Fibroblast of mammary gland (primary cell): ENCODE measurements around the gene ARHGAP44.

Experiments
- DNase-seq: peaks from one replicate; pipeline ENCODE4 v3.0.0-alpha.2; 2010; ENCODE audit warnings: low read depth
- H3K4me3 ChIP-seq: 2 replicates; pipeline ENCODE4 v1.5.1; 2011; ENCODE audit warnings: low read depth, mild to moderate bottlenecking, low read length, moderate library complexity; ENCODE audit not compliant: control insufficient read depth
- CTCF ChIP-seq: conservative IDR thresholded peaks from 2 replicates; pipeline ENCODE4 v1.5.1; 2011; ENCODE audit warnings: low read depth, low read length, inconsistent platforms; ENCODE audit not compliant: control insufficient read depth, insufficient read depth

ARHGAP44 gene

GRCh38 chr17:12883472-12883871, 94.2 kb downstream of the ARHGAP44 start:
- H3K4me3 ChIP-seq, result no peak overlapping the region
- TF ChIP-seq CTCF, result no peak
- no peak for DNase-seq

DNA sequence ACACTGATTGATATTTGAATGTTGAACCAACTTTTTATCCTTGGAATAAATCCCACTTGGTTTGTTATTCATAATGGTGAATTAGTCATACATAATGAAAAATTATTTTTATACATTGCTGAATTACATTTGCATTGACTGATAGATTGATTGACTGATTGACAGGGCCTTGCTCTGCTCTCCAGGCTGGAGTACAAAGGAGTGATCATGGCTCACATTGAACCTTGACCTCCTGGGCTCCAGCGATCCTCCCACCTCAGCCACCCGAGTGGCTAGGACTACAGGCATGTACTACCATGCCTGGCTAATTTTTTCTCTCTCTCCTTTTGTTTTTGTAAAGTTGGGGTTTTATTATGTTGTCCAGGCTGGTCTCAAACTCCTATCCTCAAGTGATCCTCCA, 97.8 kb downstream of the ARHGAP44 start:
- no peak for TF ChIP-seq CTCF
- DNase-seq, result no peak

DNA sequence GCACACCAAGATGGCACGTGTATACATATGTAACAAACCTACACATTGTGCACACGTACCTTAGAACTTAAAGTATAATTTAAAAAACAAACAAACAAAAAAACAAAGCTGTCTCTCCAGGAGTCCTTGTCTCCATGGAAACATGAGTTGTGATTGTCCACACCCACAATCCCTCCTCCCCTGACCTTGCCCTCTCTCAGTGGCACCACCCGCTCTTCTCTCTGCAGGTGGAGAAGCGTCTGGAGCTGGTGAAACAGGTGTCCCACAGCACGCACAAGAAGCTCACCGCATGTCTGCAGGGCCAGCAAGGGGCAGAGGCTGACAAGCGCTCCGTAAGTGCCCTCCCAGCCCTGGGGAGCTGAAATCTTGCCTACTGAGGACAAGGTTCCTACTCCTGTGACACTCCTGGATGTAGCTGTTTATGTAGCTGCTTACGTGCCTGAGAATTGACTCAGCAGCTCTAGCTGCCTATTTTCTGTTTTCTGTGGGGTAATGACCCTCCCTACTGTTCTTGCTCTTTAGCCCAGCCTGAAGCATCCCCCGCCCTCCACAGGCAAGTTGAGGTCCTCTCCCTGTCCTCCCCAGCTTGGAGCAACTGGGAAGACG, 107.0 kb downstream of the ARHGAP44 start:
- no peak for DNase-seq
- TF ChIP-seq CTCF, result no peak
- H3K4me3 ChIP-seq, result no peak overlapping the region

More for the DNA sequence above, 97.8 kb downstream of the ARHGAP44 start:
- no peak overlapping the region for H3K4me3 ChIP-seq

- no peak for DNase-seq
- no peak for TF ChIP-seq CTCF
- no peak overlapping the region for H3K4me3 ChIP-seq
Measured at GRCh38 chr17:12898110-12898509, 108.8 kb downstream of the ARHGAP44 start.

DNA sequence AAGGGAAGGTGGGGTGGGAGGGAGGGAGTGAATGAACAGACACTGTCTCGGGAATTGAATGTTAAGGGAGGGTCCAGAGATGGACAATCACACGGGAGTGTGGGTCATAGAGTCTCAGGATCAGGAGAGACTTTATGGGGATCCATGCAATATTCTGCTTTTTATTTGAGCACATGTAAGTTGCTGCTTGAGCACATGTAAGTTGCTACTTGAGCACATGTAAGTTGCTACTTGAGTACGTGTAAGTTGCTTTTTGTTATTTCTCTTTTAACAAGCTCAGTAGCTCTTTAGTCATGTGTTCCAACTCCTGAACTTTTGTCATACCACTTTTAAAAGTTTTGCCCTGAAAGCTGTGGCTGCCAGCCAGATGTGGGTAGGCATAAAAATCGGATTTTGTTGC, 110.3 kb downstream of the ARHGAP44 start:
- no peak overlapping the region for H3K4me3 ChIP-seq
- DNase-seq, result no peak
- no peak for TF ChIP-seq CTCF

DNA sequence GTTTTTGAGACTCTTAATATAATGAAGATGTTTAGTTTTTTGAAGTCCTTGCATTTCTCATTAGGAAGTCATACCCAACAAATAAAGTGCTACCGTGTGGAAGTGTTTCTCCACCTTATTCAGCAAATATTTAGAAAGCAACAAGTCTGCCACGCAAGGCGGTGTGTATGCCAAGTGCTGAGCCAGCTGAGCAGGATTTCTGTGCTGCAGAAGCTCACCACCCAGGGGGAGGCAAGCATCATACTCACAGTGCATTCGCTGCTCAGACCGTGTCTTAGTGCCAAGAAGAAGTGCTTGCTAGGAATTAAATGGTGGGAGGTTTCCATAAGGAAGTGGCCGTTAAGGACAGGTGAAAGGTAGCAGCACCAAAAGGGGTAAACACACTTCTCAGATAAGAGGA, 111.2 kb downstream of the ARHGAP44 start:
- no peak overlapping the region for H3K4me3 ChIP-seq
- no peak for DNase-seq
- TF ChIP-seq CTCF, result no peak

GRCh38 chr17:12902046-12902445, 112.7 kb downstream of the ARHGAP44 start:
- no peak for TF ChIP-seq CTCF
- DNase-seq, result no peak
- no peak overlapping the region for H3K4me3 ChIP-seq
